Adipocyte (in vitro differentiated cells): ENCODE data around the gene HS3ST2.

Experiments used
- DNase-seq: peaks from one replicate; pipeline ENCODE4 v3.0.0-alpha.2; 2015; ENCODE audit warnings: low read depth
- H3K27me3 ChIP-seq: replicated peaks from 2 replicates; pipeline ENCODE4 v1.7.0; 2013; ENCODE audit warnings: mild to moderate bottlenecking, low read length, moderate library complexity; ENCODE audit not compliant: control insufficient read depth, insufficient read depth
- H3K36me3 ChIP-seq: 2 replicates; pipeline ENCODE4 v1.7.0; 2013; ENCODE audit warnings: low read length, mild to moderate bottlenecking, moderate library complexity; ENCODE audit not compliant: control insufficient read depth, insufficient read depth, severe bottlenecking
- H3K4me1 ChIP-seq: 2 replicates; pipeline ENCODE4 v1.7.0; 2013; ENCODE audit warnings: mild to moderate bottlenecking, low read length, moderate library complexity; ENCODE audit not compliant: control insufficient read depth, insufficient read depth
- H3K4me3 ChIP-seq: 2 replicates; pipeline ENCODE4 v1.7.0; 2013; ENCODE audit warnings: mild to moderate bottlenecking, low read length, moderate library complexity
- H3K9ac ChIP-seq: 2 replicates; pipeline ENCODE4 v1.7.0; 2013; ENCODE audit warnings: mild to moderate bottlenecking, low read length, moderate library complexity
- H3K9me3 ChIP-seq: 2 replicates; pipeline ENCODE4 v1.7.0; 2013; ENCODE audit warnings: mild to moderate bottlenecking, low read length, moderate library complexity; ENCODE audit not compliant: control insufficient read depth

HS3ST2 gene

DNA sequence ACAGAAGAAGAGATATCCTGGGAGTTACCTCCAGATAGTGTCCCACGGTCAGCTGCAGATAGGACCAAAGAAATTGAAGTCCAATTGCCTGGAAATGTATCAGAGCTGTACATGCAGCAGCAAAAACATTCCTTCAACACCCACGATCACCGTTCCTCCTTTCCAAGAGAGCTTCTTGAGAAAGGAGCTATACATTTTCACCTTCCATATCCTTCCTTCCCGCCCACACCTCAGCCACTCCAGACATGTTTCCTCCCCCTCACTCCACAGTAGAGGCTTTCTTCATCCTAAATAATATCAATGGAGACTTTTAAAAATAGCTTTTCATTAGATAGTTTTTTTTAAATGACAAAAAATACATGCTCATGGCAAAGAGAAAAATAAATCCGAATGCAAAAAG lies 87.6 kb downstream of the HS3ST2 start:
- DNase-seq: no peak

DNA sequence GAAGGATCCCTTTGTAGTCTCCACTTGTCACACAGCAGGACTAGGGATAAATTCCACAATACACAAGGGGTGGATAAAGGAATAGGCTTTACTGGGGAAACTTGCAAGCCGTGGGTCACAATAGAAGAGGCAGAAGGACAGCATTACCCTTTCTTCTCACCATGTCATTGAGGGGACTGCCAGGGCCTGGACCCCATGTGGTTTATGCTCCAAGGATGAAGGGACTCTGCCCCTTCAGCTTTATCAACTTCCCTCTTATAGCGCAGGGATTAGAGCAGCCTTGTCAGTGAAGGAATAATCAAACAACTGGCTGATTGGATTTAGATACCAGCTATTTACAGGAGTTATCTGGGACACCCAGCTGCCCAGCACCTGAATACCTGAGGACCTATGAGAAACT lies 89.8 kb downstream of the HS3ST2 start:
- Histone ChIP-seq H3K9ac (no peak overlapping the region), H3K4me1 (no peaks in the 10 kb centered on the region), H3K27me3 (peaks cover 16% of the 10 kb centered on the region), H3K36me3 (no peaks in the 10 kb centered on the region), H3K4me3 (no peak overlapping the region), H3K9me3 (peaks cover 5% of the 10 kb centered on the region)
- DNase-seq: no peak

More for the DNA sequence above, 87.6 kb downstream of the HS3ST2 start:
- no peak overlapping the region for H3K9ac ChIP-seq
- H3K4me1 ChIP-seq: no peaks in the 10 kb centered on the region
- H3K9me3 ChIP-seq: peaks cover 5% of the 10 kb centered on the region
- no peaks in the 10 kb centered on the region for H3K36me3 ChIP-seq
- H3K4me3 ChIP-seq: no peak overlapping the region
- H3K27me3 ChIP-seq: peaks cover 22% of the 10 kb centered on the region

DNA sequence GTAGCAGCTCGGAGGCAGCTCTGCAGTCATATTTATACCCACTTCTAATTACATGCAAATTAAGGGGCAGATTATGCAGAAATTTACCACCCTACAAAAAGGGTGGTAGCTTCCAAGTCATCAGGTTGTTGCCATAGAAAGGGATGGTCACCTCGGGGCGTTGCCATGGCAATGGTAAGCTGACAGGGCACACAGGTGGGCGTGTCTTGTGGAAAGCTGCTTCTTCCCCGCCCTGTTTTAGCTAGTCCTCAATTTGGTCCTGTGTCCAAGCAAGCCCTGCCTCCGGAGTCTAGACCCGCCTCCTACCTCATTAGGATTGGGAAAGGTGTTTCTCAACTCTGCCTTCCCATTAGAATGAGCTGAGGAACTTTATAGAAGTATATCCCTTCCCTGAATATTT lies 98.7 kb downstream of the HS3ST2 start:
- Histone ChIP-seq H3K4me1 (peaks cover 4% of the 10 kb centered on the region), H3K9ac (no peak overlapping the region), H3K4me3 (no peak overlapping the region), H3K27me3 (peaks cover 3% of the 10 kb centered on the region), H3K9me3 (no peaks in the 10 kb centered on the region), H3K36me3 (peaks cover 5% of the 10 kb centered on the region)
- DNase-seq: no peak

DNA sequence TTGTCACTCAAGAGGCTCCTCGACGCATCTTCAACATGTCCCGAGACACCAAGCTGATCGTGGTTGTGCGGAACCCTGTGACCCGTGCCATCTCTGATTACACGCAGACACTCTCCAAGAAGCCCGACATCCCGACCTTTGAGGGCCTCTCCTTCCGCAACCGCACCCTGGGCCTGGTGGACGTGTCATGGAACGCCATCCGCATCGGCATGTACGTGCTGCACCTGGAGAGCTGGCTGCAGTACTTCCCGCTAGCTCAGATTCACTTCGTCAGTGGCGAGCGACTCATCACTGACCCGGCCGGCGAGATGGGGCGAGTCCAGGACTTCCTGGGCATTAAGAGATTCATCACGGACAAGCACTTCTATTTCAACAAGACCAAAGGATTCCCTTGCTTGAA lies 101.0 kb downstream of the HS3ST2 start:
- peaks cover 5% of the 10 kb centered on the region for H3K36me3 ChIP-seq

DNA sequence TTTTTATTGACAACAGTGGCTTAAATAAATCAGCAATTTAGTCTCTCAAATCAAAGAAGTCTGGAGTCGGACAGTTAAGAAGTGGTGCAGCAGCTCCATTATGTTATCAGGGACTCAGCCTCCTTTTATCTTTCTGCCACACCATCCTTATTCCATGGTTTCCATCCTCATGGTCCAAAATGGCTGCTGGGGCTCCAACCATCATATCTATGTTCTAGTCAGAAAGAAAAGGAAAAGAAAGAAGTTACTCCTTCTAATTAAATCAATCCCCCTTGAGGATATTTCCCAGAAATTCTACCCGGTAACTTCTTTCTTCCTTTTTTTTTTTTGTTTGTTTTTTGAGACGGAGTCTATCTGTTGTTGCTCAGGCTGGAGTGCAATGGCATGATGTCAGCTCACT lies 109.5 kb downstream of the HS3ST2 start:
- DNase-seq: no peak

More for the DNA sequence above, 101.0 kb downstream of the HS3ST2 start:
- H3K9me3 ChIP-seq: no peaks in the 10 kb centered on the region
- DNase-seq: no peak
- peaks cover 4% of the 10 kb centered on the region for H3K4me1 ChIP-seq
- H3K9ac ChIP-seq: no peak overlapping the region
- H3K4me3 ChIP-seq: no peak overlapping the region
- peaks cover 3% of the 10 kb centered on the region for H3K27me3 ChIP-seq

DNA sequence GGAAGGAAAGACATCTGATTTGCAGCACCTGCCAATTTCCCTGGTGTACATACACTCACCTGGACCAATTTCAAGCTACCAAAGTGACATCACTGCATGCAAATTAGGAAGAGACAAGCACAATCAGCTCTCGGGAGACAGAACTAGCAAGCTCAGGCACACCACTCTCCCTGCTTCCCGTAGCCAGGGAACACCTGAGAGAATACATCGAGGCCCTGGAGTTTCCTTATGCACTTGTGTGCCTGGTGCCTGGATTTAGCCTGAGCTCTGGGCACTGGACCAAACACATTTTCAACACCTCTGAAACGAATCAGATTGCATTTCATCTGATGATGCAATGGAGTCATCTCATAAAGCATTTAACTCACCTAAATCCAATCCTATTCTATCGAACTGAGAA lies 110.5 kb downstream of the HS3ST2 start:
- Histone ChIP-seq H3K9me3 (no peaks in the 10 kb centered on the region), H3K9ac (no peak overlapping the region), H3K27me3 (peaks cover 27% of the 10 kb centered on the region), H3K4me3 (no peak overlapping the region), H3K4me1 (no peaks in the 10 kb centered on the region), H3K36me3 (no peaks in the 10 kb centered on the region)
- DNase-seq: no peak

More for the DNA sequence above, 109.5 kb downstream of the HS3ST2 start:
- no peak overlapping the region for H3K4me3 ChIP-seq
- H3K4me1 ChIP-seq: no peaks in the 10 kb centered on the region
- no peak overlapping the region for H3K9ac ChIP-seq
- H3K36me3 ChIP-seq: no peaks in the 10 kb centered on the region
- no peaks in the 10 kb centered on the region for H3K9me3 ChIP-seq
- H3K27me3 ChIP-seq: peaks cover 19% of the 10 kb centered on the region

DNA sequence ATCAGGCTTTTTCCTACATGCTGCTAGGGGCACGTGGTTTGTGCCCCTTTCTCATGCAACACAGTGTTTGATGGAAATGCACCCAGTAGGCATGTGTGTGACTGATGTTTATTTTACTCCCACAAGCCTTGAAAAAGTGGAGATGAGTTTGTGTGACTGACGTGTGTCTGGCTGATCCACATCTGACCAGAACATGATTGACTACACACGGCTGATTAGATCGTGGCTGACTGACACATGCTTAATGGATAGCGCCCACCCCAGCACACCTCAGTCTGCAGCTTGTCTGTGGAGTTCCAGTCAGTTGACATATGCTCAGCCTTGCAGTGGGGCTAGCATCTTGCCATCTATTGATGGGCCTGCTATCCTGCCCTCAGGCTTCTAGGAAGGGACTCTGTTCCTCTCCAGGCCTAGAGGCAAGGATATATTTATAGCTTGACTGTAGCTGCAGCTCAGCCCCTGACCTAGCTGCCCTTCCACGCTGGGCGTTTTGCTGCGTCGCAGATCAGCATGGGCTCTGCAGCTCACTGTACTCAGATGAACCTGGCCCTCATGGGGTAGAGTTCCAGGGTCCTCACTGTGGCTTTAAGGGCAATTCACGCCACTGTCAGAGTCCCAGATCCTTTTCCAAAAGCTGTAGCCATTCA lies 112.3 kb downstream of the HS3ST2 start:
- H3K4me3 ChIP-seq: no peak overlapping the region

DNA sequence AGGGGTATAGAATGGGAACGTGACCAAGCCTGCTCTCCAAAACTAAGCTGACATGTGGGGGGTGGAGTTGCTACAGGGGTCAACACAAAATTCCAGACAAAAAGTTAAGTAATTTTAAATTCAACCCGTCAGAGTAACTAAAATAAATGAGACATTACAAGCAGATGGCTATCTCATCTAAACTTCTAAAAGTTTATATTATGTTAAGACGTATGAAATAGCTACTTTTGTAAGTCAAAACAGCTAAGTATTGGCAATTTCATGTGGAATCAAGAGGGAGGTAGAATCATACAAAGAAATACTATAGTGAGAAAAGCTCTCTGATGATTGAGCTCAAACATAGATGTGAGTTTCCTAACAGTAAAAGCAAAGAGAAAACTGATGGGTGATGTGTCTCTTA lies 113.3 kb downstream of the HS3ST2 start:
- DNase-seq: no peak

More for the DNA sequence above, 112.3 kb downstream of the HS3ST2 start:
- H3K4me1 ChIP-seq: no peaks in the 10 kb centered on the region
- H3K36me3 ChIP-seq: no peaks in the 10 kb centered on the region
- no peak overlapping the region for H3K9ac ChIP-seq
- H3K27me3 ChIP-seq: peaks cover 29% of the 10 kb centered on the region
- H3K9me3 ChIP-seq: no peaks in the 10 kb centered on the region
- no peak for DNase-seq

DNA sequence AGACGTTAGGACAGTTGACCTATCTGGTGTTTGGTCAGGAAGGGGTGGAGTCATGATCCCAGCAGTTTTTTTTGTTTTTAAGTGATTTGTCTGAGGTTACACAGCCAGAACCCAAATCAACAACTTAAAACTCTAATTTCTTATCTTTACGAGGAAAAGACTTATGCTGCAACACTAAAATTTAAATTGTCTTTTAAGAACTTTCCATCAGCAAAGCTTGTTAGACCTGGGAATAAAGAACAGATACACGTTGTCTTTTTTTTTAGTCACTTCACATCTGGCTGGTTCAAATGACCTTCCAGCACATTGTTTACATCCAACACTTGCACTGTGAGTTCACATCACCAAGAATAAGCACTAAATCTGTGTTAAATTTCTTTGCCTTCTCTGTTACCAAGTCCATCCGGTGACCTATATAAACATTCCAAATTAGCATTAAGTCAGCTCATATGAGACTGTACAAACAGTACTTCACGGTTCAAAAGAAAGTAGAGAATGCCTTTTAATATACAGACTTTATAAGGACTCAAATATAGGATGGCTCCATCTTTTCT lies 115.0 kb downstream of the HS3ST2 start:
- no peak overlapping the region for H3K4me3 ChIP-seq
- no peaks in the 10 kb centered on the region for H3K36me3 ChIP-seq
- no peak for DNase-seq
- no peak overlapping the region for H3K9ac ChIP-seq
- H3K4me1 ChIP-seq: no peaks in the 10 kb centered on the region
- peaks cover 46% of the 10 kb centered on the region for H3K27me3 ChIP-seq
- H3K9me3 ChIP-seq: no peaks in the 10 kb centered on the region

More for the DNA sequence above, 113.3 kb downstream of the HS3ST2 start:
- Histone ChIP-seq H3K9ac (no peak overlapping the region), H3K27me3 (peaks cover 39% of the 10 kb centered on the region), H3K4me3 (no peak overlapping the region), H3K9me3 (no peaks in the 10 kb centered on the region), H3K4me1 (no peaks in the 10 kb centered on the region), H3K36me3 (no peaks in the 10 kb centered on the region)

DNA sequence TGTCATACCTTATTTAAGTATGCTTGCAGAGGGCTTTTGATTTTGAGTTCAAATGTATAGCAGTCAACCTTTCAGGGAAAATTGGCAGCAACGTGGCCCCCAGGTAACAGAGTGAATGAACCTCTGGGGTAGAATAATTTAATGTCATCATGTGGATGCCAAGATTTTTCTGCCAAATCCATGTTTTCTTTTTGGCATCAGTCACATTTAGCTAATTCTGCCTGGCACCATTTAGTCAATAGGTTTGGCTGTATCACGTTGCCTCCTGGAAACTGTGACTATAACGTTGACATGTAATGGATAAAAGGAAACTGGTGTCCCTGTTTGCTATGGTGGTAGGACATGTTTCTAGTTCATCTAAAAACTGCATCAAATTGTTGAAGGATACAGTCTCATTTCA lies 115.5 kb downstream of the HS3ST2 start:
- H3K4me1 ChIP-seq: no peaks in the 10 kb centered on the region
- H3K9me3 ChIP-seq: no peaks in the 10 kb centered on the region
- H3K27me3 ChIP-seq: peaks cover 48% of the 10 kb centered on the region
- H3K4me3 ChIP-seq: no peak overlapping the region
- no peak for DNase-seq
- H3K9ac ChIP-seq: no peak overlapping the region
- no peaks in the 10 kb centered on the region for H3K36me3 ChIP-seq

DNA sequence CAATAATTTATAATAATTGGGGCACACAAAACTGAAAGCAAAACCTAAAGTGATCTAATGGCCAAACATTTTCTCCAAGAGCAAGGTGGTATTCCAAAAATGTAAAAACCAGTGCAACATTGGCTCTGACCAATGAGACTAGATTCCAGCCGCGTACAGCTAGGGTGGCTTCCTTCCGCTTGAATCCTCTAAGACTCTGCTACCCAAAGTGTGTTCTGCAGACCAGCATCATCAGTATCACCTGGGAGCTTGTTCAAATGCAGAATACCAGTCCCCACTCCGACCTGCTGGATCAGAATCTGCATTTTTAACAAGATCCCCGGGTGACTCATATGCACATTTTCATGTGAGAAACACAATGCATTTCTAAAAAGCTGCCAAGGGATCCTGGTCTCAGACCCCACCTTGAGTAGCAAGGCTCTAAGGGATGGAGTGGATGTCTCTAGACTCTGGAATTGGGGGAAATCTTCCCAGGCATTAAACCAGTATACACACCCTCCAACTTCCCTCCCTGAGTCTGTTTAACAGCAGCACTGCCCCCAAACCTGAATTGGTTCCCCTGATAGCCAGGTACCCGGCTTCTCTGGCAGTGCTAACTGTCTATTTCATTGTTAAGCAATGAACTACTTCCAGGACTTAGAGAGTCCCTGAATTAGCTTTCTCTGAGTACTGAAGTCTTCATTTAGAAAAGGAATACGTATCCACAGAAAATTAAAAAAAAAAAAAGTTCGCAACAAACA lies 118.2 kb downstream of the HS3ST2 start:
- Histone ChIP-seq H3K36me3 (no peaks in the 10 kb centered on the region), H3K9ac (no peak overlapping the region), H3K4me1 (no peaks in the 10 kb centered on the region), H3K9me3 (no peaks in the 10 kb centered on the region), H3K4me3 (no peak overlapping the region), H3K27me3 (peaks cover 56% of the 10 kb centered on the region)
- DNase-seq: no peak
